HG03095 (cell line): ENCODE results near the gene UBL4B.
"Not testable (repeated sequence)": the region's sequence is repeated elsewhere in the genome, so short reads cannot be mapped to it uniquely, and the experiment has no call there.

Experiments
- ATAC-seq: cut with Tn5 transposase; IDR thresholded peaks from one replicate; pipeline ENCODE4 v1.9.1; 2021; ENCODE audit warnings: moderate library complexity; ENCODE audit not compliant: unreplicated experiment

UBL4B gene, protein sequence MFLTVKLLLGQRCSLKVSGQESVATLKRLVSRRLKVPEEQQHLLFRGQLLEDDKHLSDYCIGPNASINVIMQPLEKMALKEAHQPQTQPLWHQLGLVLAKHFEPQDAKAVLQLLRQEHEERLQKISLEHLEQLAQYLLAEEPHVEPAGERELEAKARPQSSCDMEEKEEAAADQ

GRCh38 chr1:110112143-110112542 lies at the start of gene UBL4B:
Gene UBL4B (plus strand): TSS chr1:110112443. CDS start chr1:110112535, 92 bp downstream.
- no peak for ATAC-seq

DNA sequence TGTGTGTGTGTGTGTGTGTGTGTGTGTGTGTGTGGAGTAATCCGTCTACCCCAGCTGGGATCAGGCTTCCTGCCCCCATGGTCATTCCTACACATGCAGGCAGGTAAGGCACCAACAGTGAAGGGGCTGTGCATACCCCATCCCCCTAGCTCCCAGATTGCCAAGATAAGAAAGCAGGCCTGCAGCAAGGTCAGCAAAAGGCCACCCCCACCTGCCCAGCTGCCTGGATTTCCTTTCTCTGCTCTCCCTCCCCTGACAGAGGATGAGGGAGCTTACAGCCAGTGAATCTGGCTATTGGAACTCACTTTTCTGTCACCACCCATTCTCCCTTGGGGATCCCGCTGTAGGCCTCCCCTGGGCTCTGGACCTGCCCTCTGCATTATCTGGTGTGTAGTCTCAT lies 49.6 kb upstream of the UBL4B start:
- no peak for ATAC-seq

- no peak for ATAC-seq
Measured at GRCh38 chr1:110063781-110064180, 48.5 kb upstream of the UBL4B start.

- ATAC-seq = no peak
Measured at GRCh38 chr1:110064576-110065337, 47.5 kb upstream of the UBL4B start.

DNA sequence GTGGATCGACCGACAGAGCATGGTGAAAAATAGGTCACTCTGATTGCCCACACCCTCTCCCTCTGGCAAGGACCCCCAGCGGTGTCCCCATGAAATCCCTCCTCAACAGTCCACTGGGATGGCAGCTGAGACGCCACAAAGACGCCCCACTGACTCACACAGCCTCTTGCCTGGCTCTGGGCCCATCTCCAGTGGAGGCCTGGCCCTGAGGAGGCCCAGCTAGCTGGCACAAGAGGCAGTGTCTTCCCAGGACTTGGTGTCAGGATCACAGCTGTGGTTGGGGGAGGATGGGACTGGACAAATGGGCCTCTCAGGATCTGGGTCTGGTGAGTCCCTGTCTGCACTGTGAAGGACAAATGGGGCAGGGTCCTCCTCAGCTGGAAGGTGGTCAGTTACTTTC lies 46.4 kb upstream of the UBL4B start:
- ATAC-seq = no peak

DNA sequence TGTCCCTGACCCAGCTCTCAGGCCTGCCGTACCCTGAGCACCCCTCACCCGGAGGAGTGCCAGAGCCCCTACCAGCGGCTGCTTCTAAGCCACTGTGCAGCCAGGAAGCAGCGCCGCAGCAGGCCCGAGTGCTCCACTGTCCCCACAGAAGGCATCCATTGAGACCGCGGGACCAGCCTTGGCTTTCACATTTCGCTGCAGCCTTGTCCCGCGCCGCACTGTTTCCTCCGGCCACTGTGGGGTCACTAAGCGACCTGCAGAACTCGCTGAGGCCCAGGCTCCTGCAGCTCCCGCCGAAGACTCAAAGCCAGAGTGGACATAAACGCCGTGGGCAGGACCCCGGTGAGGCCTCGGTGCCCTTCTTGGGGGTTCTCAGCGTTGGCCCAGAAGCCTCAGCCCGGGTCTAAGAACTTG lies 44.8 kb upstream of the UBL4B start:
- ATAC-seq = no peak

DNA sequence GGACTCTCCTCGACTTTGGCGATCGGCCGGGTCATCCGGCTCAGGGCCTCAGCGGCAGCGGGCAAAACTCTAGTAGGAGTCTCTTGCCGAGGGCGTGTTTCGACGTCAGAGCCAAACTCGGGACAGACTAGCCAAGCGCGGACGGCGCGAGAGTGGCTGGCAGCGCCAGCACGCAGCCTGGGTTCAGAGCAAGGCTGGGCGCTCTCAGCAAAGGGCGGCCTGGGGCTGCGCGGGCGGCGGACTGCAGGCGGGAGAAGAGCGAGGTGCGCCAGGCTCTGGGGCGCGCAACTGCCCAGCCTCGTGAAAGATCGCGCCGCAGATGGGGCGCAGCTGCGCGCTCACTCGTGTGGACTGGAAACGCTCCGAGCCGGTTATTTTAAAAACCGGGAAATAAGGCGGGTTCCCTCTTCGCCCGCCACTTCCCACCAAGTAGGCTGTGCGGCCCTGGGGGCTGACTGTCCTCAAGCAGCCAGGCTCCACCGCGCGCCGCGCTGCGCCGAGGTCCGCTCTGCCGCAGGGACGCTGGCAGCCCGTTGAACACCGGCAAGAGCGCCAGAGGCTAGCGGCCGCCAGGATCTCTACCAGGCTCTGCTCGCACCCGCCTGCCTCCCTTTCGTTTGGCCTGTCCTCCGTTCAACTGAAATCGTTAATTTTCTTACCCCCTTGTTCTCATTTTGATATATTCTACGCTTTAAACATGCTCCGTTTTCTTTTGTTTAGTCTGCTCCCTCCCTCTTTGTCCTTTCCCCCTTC lies 44.2 kb upstream of the UBL4B start:
- ATAC-seq = no peak

DNA sequence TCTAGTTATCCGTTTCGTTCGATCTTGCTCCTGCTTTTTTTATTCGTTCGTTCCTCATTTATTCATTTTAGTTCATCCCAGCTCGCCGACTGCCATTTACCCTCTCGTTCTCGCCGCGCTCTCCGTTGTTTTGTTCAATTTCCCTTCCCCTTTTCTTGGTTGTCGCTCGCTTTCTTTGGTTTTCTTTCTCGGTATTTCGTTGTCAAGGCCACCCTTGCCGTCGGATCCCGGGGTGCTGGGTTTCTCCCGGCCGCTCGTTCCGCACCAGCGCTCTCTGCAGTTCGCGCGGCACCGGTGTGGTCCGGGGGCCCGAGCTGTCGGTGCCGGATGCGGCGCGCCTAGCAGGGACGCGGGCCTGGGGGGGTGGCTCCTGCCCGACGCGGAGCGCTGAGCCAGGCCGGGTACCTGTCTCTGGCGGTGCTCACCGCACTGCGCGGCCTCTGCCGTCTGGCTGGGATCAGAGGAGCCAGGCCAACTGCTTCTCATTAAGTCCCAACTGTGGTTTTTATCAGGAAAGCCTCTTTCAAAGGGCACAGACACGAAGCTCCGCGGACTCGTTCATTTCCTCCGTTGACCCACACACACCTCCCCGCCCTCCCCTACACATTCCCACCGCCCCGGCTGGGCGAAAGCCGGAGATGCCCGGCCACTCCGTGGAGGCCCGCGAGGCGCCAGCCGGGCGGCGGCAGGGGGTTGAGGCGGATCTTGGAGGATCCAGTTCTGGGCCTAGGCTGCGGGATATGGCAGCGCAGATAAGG lies 43.4 kb upstream of the UBL4B start:
- no peak for ATAC-seq

- no peak for ATAC-seq
Measured at GRCh38 chr1:110069404-110070281, 42.6 kb upstream of the UBL4B start.

- ATAC-seq = no peak
Measured at GRCh38 chr1:110070282-110070669, 42.0 kb upstream of the UBL4B start.

- ATAC-seq = no peak
Measured at GRCh38 chr1:110070671-110071242, 41.5 kb upstream of the UBL4B start, which contains the start of gene ALX3. Gene ALX3 (minus strand): TSS chr1:110070672. CDS start chr1:110070612, 60 bp downstream.

GRCh38 chr1:110074166-110074565 lies 38.1 kb upstream of the UBL4B start:
- ATAC-seq = no peak

GRCh38 chr1:110076789-110077500 lies 35.3 kb upstream of the UBL4B start:
- ATAC-seq = no peak

DNA sequence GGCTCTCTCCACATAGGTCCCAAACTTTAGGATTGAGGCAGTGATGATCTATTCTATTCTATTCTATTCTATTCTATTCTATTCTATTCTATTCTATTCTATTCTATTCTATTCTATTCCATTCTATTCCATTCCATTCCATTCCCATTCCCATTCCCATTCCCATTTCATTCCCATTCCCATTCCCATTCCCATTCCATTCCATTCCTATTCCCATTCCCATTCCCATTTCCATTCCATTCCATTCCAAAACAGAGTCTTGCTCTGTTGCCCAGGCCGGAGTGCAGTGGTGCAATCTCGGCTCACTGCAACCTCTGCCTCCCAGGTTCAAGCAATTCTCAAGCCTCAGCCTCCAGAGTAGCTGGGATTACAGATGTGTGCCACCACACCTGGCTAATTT lies 32.2 kb upstream of the UBL4B start:
- ATAC-seq = not testable (repeated sequence)

GRCh38 chr1:110081061-110081460 lies 31.2 kb upstream of the UBL4B start:
- no peak for ATAC-seq

- ATAC-seq = no peak
Measured at GRCh38 chr1:110082477-110082876, 29.8 kb upstream of the UBL4B start.

GRCh38 chr1:110083061-110083865 lies 29.0 kb upstream of the UBL4B start:
- ATAC-seq = no peak

DNA sequence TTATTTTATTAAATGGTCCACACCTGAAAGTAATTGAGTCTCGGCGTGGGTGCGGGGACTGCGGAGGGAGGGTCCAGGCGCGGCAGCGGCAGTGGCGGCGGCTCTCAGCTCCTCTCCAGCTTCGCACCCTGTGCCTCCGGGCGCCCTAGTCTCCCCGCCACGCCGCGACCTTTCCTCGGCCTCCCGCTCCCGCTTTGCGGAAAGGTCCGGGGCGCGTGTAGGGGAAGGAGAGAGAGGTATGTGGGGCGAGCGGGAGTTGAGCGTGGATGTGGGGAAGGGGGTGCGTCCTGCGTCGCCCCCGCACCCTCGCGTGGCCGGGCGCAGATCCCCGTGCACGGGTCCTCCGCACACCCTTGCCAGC lies 28.4 kb upstream of the UBL4B start:
- no peak for ATAC-seq
